ENCODE measurements around the gene RBBP8NL.

The RBBP8NL gene

DNA sequence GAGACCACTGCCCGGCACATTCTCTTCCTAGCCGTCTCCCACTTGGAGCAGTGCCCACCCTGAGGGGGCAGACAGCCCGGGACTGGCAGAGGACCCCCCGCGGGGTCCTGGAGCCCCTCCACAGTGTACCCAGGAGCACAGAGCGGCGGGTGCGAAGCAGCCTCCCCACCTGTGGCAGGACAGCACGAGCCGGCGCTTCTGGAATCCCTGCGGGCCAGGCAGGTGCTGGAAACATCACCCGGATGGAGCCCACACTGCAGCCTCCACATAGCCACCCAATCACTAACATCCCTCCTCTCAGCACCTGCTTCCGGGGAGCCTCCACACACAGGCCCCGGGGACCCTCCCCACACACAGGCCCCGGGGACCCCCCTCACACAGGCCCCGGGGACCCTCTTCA, 29.8 kb upstream of the RBBP8NL start:
- DNase-seq (ENCODE audit: low read depth) = no peak
- H3K4me3 ChIP-seq (ENCODE audit: low read depth, low read length) = no peak overlapping the region
- TF ChIP-seq, protein P1, sequence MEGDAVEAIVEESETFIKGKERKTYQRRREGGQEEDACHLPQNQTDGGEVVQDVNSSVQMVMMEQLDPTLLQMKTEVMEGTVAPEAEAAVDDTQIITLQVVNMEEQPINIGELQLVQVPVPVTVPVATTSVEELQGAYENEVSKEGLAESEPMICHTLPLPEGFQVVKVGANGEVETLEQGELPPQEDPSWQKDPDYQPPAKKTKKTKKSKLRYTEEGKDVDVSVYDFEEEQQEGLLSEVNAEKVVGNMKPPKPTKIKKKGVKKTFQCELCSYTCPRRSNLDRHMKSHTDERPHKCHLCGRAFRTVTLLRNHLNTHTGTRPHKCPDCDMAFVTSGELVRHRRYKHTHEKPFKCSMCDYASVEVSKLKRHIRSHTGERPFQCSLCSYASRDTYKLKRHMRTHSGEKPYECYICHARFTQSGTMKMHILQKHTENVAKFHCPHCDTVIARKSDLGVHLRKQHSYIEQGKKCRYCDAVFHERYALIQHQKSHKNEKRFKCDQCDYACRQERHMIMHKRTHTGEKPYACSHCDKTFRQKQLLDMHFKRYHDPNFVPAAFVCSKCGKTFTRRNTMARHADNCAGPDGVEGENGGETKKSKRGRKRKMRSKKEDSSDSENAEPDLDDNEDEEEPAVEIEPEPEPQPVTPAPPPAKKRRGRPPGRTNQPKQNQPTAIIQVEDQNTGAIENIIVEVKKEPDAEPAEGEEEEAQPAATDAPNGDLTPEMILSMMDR (IDR thresholded peaks at IDR 0.05; ENCODE audit: insufficient read depth, low read depth, low read length, missing control alignments) = no peak

DNA sequence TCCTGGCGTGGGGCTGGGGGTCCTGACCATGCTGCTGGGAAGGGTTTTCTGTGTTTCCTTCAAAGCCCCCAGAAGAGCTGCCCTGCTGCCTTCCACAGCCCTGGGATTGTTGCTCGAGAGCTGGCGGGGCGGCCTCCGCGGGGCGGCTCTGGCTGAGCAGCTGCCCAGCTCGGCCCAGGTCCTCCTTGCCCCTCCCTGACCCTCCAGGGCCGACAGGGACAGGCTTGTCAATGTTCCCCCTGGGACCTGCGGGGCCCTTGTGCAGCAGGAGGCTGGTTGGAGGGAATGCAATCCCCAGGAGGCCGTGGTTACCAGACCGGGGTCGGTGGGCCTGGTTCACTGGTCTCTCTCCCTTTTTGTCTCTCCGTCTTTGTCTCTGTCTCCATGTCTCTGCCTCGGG, 28.6 kb upstream of the RBBP8NL start:
- no peak for DNase-seq (ENCODE audit: low read depth)
- no peak overlapping the region for H3K4me3 ChIP-seq (ENCODE audit: low read depth, low read length)
- TF ChIP-seq, protein P1 (IDR thresholded peaks at IDR 0.05; ENCODE audit: insufficient read depth, low read depth, low read length, missing control alignments) = no peak

DNA sequence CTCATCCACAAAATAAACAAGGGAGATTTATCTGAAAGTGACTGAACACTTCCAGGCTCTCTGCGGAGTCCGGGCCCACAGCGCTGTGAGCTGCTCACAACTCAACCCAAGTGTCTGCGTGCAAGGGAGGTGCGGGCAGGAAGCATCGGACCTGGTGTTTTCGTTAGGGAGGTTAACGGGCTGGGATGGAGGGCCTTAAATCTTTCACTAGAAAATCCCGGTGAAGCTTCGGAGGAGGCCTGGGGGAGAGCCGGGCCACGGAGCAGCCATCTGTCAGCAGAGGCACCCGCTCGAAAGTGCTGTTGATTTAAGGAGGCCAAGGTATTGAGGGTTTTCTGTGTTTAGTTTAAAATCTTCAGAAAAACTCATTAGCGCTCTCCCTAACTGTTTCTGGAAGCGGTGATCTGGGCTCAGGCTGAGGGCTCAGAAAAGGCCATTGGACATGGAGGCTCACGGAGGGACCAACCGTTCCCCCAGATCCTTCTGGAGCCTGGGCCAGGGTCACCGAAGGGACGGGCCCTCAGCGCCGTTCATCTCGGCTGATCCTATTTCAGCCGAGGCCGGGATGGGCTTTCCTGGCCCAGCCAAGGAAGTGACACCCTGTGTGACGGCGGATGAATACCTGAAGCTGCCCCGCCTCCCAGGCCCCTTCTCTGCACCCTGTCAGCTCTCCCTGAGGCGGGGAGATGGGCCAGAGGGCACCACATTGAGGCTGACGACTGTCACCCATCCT, 27.7 kb upstream of the RBBP8NL start:
- no peak for DNase-seq (ENCODE audit: low read depth)
- TF ChIP-seq, protein P1 (IDR thresholded peaks at IDR 0.05; ENCODE audit: insufficient read depth, low read depth, low read length, missing control alignments) = no peak
- no peak overlapping the region for H3K4me3 ChIP-seq (ENCODE audit: low read depth, low read length)

DNA sequence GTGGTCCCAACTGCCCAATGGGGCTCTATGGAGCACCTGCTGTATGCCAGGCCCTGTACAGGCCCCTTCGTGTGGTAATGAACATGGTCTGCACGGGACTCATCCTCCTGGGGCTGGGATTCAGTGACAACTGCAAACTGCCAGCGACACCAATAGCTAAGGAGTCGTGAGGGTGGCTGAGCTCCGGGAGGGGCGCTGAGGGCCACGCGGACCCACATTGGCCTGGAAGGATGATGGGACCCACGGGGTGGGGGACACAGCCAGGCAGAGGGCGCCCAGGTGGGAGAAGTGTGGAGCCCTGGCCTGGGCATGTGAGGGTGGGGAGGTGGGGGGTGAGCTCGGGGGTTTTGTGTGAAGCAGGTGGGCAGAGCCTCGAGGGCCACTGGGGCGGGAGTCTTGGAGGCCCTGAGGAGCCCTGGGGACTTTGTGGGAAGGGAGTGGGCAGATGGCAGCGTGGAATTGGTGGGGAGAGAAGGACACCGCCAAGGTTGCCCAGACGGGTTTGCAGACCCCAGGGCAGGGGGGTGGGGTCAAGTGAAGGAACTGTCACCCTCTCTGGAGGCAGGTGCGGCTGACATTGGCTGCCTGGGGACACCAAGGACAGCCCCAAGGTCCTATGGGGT, 26.0 kb upstream of the RBBP8NL start:
- no peak for DNase-seq (ENCODE audit: low read depth)
- TF ChIP-seq, protein P1 (IDR thresholded peaks at IDR 0.05; ENCODE audit: insufficient read depth, low read depth, low read length, missing control alignments) = no peak
- H3K4me3 ChIP-seq (ENCODE audit: low read depth, low read length) = no peak overlapping the region

DNA sequence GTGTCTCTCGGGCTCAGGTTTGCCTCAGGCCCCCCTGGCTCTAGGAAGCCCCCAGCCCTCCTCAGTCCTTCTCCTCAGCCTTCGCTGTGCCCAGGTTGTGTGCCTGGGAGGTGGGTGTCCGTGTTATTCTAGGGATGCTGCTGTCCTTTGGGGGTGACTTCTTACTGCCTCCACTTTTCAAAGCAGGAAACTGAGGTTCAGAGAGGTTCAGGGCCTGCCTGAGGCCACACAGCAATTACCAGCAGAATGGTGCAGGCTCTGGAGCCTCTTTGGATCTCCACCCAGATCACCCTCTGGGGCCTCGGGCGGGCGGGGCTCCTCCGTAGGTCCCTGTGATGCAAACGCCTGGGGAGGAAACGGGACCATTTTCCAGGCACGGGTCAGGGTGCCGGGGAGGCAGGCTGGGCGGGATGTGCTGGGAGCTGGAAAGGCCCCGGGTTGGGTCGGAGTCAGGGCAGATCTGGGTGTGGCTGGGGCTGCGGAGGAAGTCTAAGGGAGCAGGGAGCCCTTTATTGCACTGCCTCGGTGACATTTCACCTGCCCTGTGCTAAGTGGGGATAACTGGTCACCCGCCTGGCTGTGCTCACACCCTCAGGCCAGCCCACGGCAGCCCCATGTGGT, 25.2 kb upstream of the RBBP8NL start:
- TF ChIP-seq, protein P1 (IDR thresholded peaks at IDR 0.05; ENCODE audit: insufficient read depth, low read depth, low read length, missing control alignments) = no peak
- no peak overlapping the region for H3K4me3 ChIP-seq (ENCODE audit: low read depth, low read length)
- no peak for DNase-seq (ENCODE audit: low read depth)

DNA sequence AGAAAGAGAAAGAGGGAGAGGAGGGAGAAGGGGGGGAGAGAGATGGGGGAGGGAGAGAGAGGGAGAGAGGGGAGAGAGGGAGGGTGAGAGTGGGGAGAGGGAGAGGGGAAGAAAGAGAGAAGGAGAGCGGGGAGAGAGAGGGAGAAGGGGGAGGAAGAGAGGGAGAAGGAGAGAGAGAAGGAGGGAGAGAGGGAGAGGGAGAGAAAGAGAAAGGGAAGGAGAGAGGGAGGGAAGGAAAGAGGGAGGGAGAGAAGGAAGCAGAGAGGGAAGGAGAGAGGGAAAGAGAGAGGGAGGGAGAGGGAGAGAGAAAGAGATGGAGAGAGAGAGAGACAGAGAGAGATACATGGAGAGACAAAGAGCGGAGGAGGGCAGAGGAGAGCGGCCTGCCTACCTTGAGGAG, 24.6 kb upstream of the RBBP8NL start:
- no peak overlapping the region for H3K4me3 ChIP-seq (ENCODE audit: low read depth, low read length)
- TF ChIP-seq, protein P1 (IDR thresholded peaks at IDR 0.05; ENCODE audit: insufficient read depth, low read depth, low read length, missing control alignments) = no peak
- DNase-seq (ENCODE audit: low read depth) = no peak
